ENCODE measurements around the gene TMEM121.
A peak's percentile ranks its signal among the peaks of the same experiment; 100 is the strongest.

Gene TMEM121

GRCh38 chr14:105525861-105526775 lies at the start of gene TMEM121:
TSS of gene TMEM121 (plus strand) at chr14:105526583. CDS start at chr14:105528835, 2,252 bp downstream.
- H3K9me2 ChIP-seq (replicated peaks; ENCODE audit: insufficient read depth, low read length) = no peaks in the 10 kb centered on the region
- no peaks in the 10 kb centered on the region for H3K79me2 ChIP-seq (ENCODE audit: insufficient read depth, low read length)
- peak within 1 kb of the TSS; percentile 39 for H3K4me2 ChIP-seq (ENCODE audit: low read depth, low read length, poor library complexity, severe bottlenecking)
- no peaks in the 10 kb centered on the region for H4K20me1 ChIP-seq (ENCODE audit: low read depth, low read length)
- no peak within 1 kb of the TSS for H3K9ac ChIP-seq (ENCODE audit: low read length)
- no peak within 1 kb of the TSS for H2AFZ ChIP-seq (ENCODE audit: low read depth, low read length, severe bottlenecking)
- H3K27ac ChIP-seq (ENCODE audit: low read depth, low read length) = no peak within 1 kb of the TSS
- H3F3A ChIP-seq (ENCODE audit: insufficient read depth) = 0 out of 2 replicates have a peak, but pooled peaks cover 7% of the 10 kb centered on the region
- TF ChIP-seq CTCF (IDR thresholded peaks at IDR 0.05; ENCODE audit: insufficient read depth, low read length, poor library complexity, severe bottlenecking) (no peak), EZH2phosphoT487 (conservative IDR thresholded peaks at IDR 0.05; ENCODE audit: low read length) (0 out of 2 replicates have a peak, but pooled peaks have one; percentile 45)
- no peaks in the 10 kb centered on the region for H3K9me3 ChIP-seq (ENCODE audit: insufficient read depth, low read length)
- no peak within 1 kb of the TSS for H3K4me3 ChIP-seq (ENCODE audit: insufficient read depth, low read length, poor library complexity, severe bottlenecking)
- H3K27me3 ChIP-seq (ENCODE audit: low read length) = 0 out of 2 replicates have a peak, but pooled peaks cover 2% of the 10 kb centered on the region
- no peaks in the 10 kb centered on the region for H3K36me3 ChIP-seq (ENCODE audit: low read length)

- H3K4me2 ChIP-seq (ENCODE audit: low read depth, low read length, poor library complexity, severe bottlenecking) = no peak overlapping the region
- H4K20me1 ChIP-seq (ENCODE audit: low read depth, low read length) = no peaks in the 10 kb centered on the region
- TF ChIP-seq EZH2phosphoT487 (conservative IDR thresholded peaks at IDR 0.05; ENCODE audit: low read length) = no peak
- TF ChIP-seq CTCF (IDR thresholded peaks at IDR 0.05; ENCODE audit: insufficient read depth, low read length, poor library complexity, severe bottlenecking) = no peak
- H3F3A ChIP-seq (ENCODE audit: insufficient read depth) = no peaks in the 10 kb centered on the region
- no peak overlapping the region for H3K4me3 ChIP-seq (ENCODE audit: insufficient read depth, low read length, poor library complexity, severe bottlenecking)
- H3K36me3 ChIP-seq (ENCODE audit: low read length) = no peaks in the 10 kb centered on the region
- no peak overlapping the region for H2AFZ ChIP-seq (ENCODE audit: low read depth, low read length, severe bottlenecking)
- no peak overlapping the region for H3K27ac ChIP-seq (ENCODE audit: low read depth, low read length)
- no peaks in the 10 kb centered on the region for H3K79me2 ChIP-seq (ENCODE audit: insufficient read depth, low read length)
- H3K27me3 ChIP-seq (ENCODE audit: low read length) = no peaks in the 10 kb centered on the region
- H3K9me3 ChIP-seq (ENCODE audit: insufficient read depth, low read length) = 0 out of 2 replicates have a peak, but pooled peaks cover 3% of the 10 kb centered on the region
- H3K9me2 ChIP-seq (replicated peaks; ENCODE audit: insufficient read depth, low read length) = no peaks in the 10 kb centered on the region
- no peak overlapping the region for H3K9ac ChIP-seq (ENCODE audit: low read length)
Measured at GRCh38 chr14:105476831-105477659, 49.3 kb upstream of the TMEM121 start.

GRCh38 chr14:105477660-105478397 lies 48.6 kb upstream of the TMEM121 start:
- Histone ChIP-seq H2AFZ (ENCODE audit: low read depth, low read length, severe bottlenecking) (no peak overlapping the region), H3K9ac (ENCODE audit: low read length) (no peak overlapping the region), H3K4me2 (ENCODE audit: low read depth, low read length, poor library complexity, severe bottlenecking) (no peak overlapping the region), H4K20me1 (ENCODE audit: low read depth, low read length) (no peaks in the 10 kb centered on the region), H3K9me2 (replicated peaks; ENCODE audit: insufficient read depth, low read length) (no peaks in the 10 kb centered on the region), H3K79me2 (ENCODE audit: insufficient read depth, low read length) (no peaks in the 10 kb centered on the region), H3K9me3 (ENCODE audit: insufficient read depth, low read length) (0 out of 2 replicates have a peak, but pooled peaks cover 3% of the 10 kb centered on the region), H3F3A (ENCODE audit: insufficient read depth) (no peaks in the 10 kb centered on the region), H3K4me3 (ENCODE audit: insufficient read depth, low read length, poor library complexity, severe bottlenecking) (no peak overlapping the region), H3K27me3 (ENCODE audit: low read length) (no peaks in the 10 kb centered on the region), H3K36me3 (ENCODE audit: low read length) (no peaks in the 10 kb centered on the region), H3K27ac (ENCODE audit: low read depth, low read length) (no peak overlapping the region)
- no peak for TF ChIP-seq EZH2phosphoT487 (conservative IDR thresholded peaks at IDR 0.05; ENCODE audit: low read length)
- TF ChIP-seq CTCF (IDR thresholded peaks at IDR 0.05; ENCODE audit: insufficient read depth, low read length, poor library complexity, severe bottlenecking) = no peak
